HepG2 (cell line): Measurements from ENCODE around the gene HSD11B1. TPM values are rescaled to one million over a fixed set of nuclear protein-coding genes. Genes with fewer than 3 reads are reported as not detected.

ENCODE experiments used
- ATAC-seq: fragments of 200-7000 bp; cut with Tn5 transposase; 3 replicates; pipeline ENCODE4 v1.9.1; 2020; ENCODE audit warnings: mild to moderate bottlenecking, moderate library complexity
- BruUV-seq: library from RNA; stranded (reverse); fragments of 400-500 nt; replicated peaks from 2 replicates; lab custom pipeline; 2021; lab: Mats Ljungman, UMichigan
- CTCF ChIA-PET: fragments of 300-600 bp; formaldehyde crosslinking; extraction: SDS; loops from one replicate; lab custom pipeline; 2021; ENCODE audit warnings: low total read pairs, inconsistent platforms, low intra/inter-chr PET ratio; lab: Yijun Ruan, JAX
- POLR2A ChIA-PET: fragments of 350-600 bp; sonication (Branson Sonifier 250); formaldehyde crosslinking; loops from one replicate; lab custom pipeline; 2020; ENCODE audit warnings: antibody characterized with exemption, inconsistent platforms; lab: Yijun Ruan, JAX
- DNase-seq: peaks from one replicate; pipeline ENCODE4 v3.0.0-alpha.2; 2015; ENCODE audit warnings: low spot score
- FAIRE-seq: peaks from 3 replicates; lab custom pipeline; 2011; peaks lifted over from hg19 to GRCh38; lab: Jason Lieb, UNC
- H2AFZ ChIP-seq: one replicate; pipeline ENCODE4 v1.6.1; 2011; ENCODE audit warnings: low read length, inconsistent platforms
- H3K27ac ChIP-seq: fragments of 300-600 bp; 3 replicates; pipeline ENCODE4 v1.8.0; 2011; ENCODE audit warnings: mixed run types, mild to moderate bottlenecking, mixed read lengths, low read length, inconsistent platforms; ENCODE audit not compliant: insufficient read depth; ENCODE audit errors: extremely low read length
- H3K27me3 ChIP-seq, 2 experiments: fragments of 200-600 bp in 1 of 2; 2 replicates in 1 of 2; 3 replicates in 1 of 2; pipeline versions ENCODE4 v1.6.0 to v1.8.0; 2011; ENCODE audit warnings: low read length in 2 of 2, mild to moderate bottlenecking in 2 of 2, moderate library complexity in 2 of 2, inconsistent platforms in 1 of 2; ENCODE audit not compliant: insufficient read depth in 2 of 2, control insufficient read depth in 1 of 2
- H3K36me3 ChIP-seq, 2 experiments: fragments of 200-600 bp in 1 of 2; replicated peaks in 1 of 2; 2 replicates in 1 of 2; 3 replicates in 1 of 2; pipeline versions ENCODE4 v1.5.1 to v1.8.0; 2011; ENCODE audit warnings: low read length in 2 of 2, inconsistent platforms in 1 of 2; ENCODE audit not compliant: insufficient read depth in 2 of 2, control insufficient read depth in 1 of 2
- H3K4me1 ChIP-seq: 2 replicates; pipeline ENCODE4 v1.5.1; 2012; ENCODE audit warnings: low read length, inconsistent platforms; ENCODE audit not compliant: insufficient read depth
- H3K4me2 ChIP-seq: 2 replicates; pipeline ENCODE4 v1.6.0; 2011; ENCODE audit warnings: low read depth, low read length, inconsistent platforms
- H3K4me3 ChIP-seq, 3 experiments: fragments of 200-600 bp in 1 of 3; sonication (generic), shearing (Covaris generic) in 1 of 3; replicated peaks in 1 of 3; 2 replicates each; pipeline ENCODE4 v1.5.1; 2011 to 2016; ENCODE audit warnings: low read length in 3 of 3, inconsistent platforms in 2 of 3, low read depth in 2 of 3, mild to moderate bottlenecking in 2 of 3, control low read depth in 1 of 3, mixed read lengths in 1 of 3; ENCODE audit not compliant: insufficient read depth in 1 of 3
- H3K79me2 ChIP-seq: one replicate; pipeline ENCODE4 v1.6.1; 2011; ENCODE audit warnings: low read length, inconsistent platforms; ENCODE audit not compliant: insufficient read depth
- H3K9ac ChIP-seq: 2 replicates; pipeline ENCODE4 v1.6.0; 2011; ENCODE audit warnings: mild to moderate bottlenecking, low read depth, low read length, inconsistent platforms; ENCODE audit not compliant: insufficient read depth
- H3K9me3 ChIP-seq: 2 replicates; pipeline ENCODE4 v1.5.1; 2012; ENCODE audit warnings: mild to moderate bottlenecking, low read length
- H4K20me1 ChIP-seq: 2 replicates; pipeline ENCODE4 v1.6.0; 2011; ENCODE audit warnings: inconsistent platforms, mild to moderate bottlenecking, low read length, moderate library complexity; ENCODE audit not compliant: insufficient read depth
- CCDC6 ChIP-seq: sonication (generic); formaldehyde crosslinking; IDR thresholded peaks from 2 replicates; pipeline ENCODE4 v1.8.1; 2022; ENCODE audit warnings: mild to moderate bottlenecking, missing genetic modification reagents, moderate library complexity
- DMAP1 ChIP-seq: IDR thresholded peaks from 2 replicates; pipeline ENCODE4 v1.6.1; 2016
- ETV6 ChIP-seq: sonication (generic); formaldehyde crosslinking; conservative IDR thresholded peaks from 2 replicates; pipeline ENCODE4 v1.4.0; 2020; ENCODE audit warnings: missing genetic modification reagents
- FUBP1 ChIP-seq: sonication (generic); formaldehyde crosslinking; IDR thresholded peaks from 2 replicates; pipeline ENCODE4 v1.5.1; 2020; ENCODE audit warnings: missing genetic modification reagents, mild to moderate bottlenecking, borderline replicate concordance
- KDM2A ChIP-seq: sonication (generic); formaldehyde crosslinking; IDR thresholded peaks from 2 replicates; pipeline ENCODE4 v1.4.0; 2020; ENCODE audit warnings: low read depth, missing genetic modification reagents, borderline replicate concordance
- MEIS1 ChIP-seq: sonication (generic); formaldehyde crosslinking; IDR thresholded peaks from 2 replicates; pipeline ENCODE4 v1.9.0; 2021; ENCODE audit warnings: mild to moderate bottlenecking, missing genetic modification reagents, moderate library complexity, borderline replicate concordance
- MTERF4 ChIP-seq: sonication (generic); formaldehyde crosslinking; IDR thresholded peaks from 2 replicates; pipeline ENCODE4 v1.8.0; 2023; ENCODE audit warnings: mild to moderate bottlenecking, missing genetic modification reagents
- REST ChIP-seq, 2 experiments: IDR thresholded peaks; 2 replicates each; pipeline ENCODE4 v1.6.1; 2011 to 2012; ENCODE audit warnings: low read length in 2 of 2, borderline replicate concordance in 1 of 2, low read depth in 1 of 2, mild to moderate bottlenecking in 1 of 2, moderate library complexity in 1 of 2
- SAP130 ChIP-seq: IDR thresholded peaks from 2 replicates; pipeline ENCODE4 v1.6.1; 2016; ENCODE audit warnings: low read depth
- SIX1 ChIP-seq: sonication (generic); formaldehyde crosslinking; IDR thresholded peaks from 2 replicates; pipeline ENCODE4 v1.4.0; 2020; ENCODE audit warnings: missing genetic modification reagents, borderline replicate concordance
- SOX6 ChIP-seq, 2 experiments: fragments of 450-650 bp in 1 of 2; sonication (generic) in 1 of 2; formaldehyde crosslinking in 1 of 2; IDR thresholded peaks; 2 replicates each; pipeline versions ENCODE4 v1.4.0 to v1.6.1; 2017 to 2020; ENCODE audit warnings: antibody characterized with exemption in 1 of 2, mild to moderate bottlenecking in 1 of 2, missing genetic modification reagents in 1 of 2
- THAP11 ChIP-seq: IDR thresholded peaks from 2 replicates; pipeline ENCODE4 v1.6.1; 2016; ENCODE audit warnings: missing biosample characterization, missing genetic modification reagents
- ZFX ChIP-seq: sonication (generic); formaldehyde crosslinking; IDR thresholded peaks from 2 replicates; pipeline ENCODE4 v1.4.0; 2020; ENCODE audit warnings: mild to moderate bottlenecking, low read depth, missing genetic modification reagents, moderate library complexity
- ZFYVE20 ChIP-seq: sonication (generic); formaldehyde crosslinking; IDR thresholded peaks from 2 replicates; pipeline ENCODE4 v1.8.0; 2023; ENCODE audit warnings: low read depth, mild to moderate bottlenecking, moderate library complexity, missing genetic modification reagents, borderline replicate concordance
- ZKSCAN8 ChIP-seq: IDR thresholded peaks from 2 replicates; pipeline ENCODE4 v1.6.1; 2016; ENCODE audit warnings: borderline replicate concordance, missing genetic modification reagents, missing compliant biosample characterization
- ZNF543 ChIP-seq: sonication (generic); formaldehyde crosslinking; IDR thresholded peaks from 2 replicates; pipeline ENCODE4 v1.4.0; 2020; ENCODE audit warnings: mild to moderate bottlenecking, missing genetic modification reagents
- ZNF615 ChIP-seq: sonication (generic); formaldehyde crosslinking; IDR thresholded peaks from 2 replicates; pipeline ENCODE4 v1.5.0; 2020; ENCODE audit warnings: mild to moderate bottlenecking, missing genetic modification reagents, borderline replicate concordance
- WGBS: methylation state at CpG from one replicate; pipeline ENCODE4 v1.1.6; 2017; ENCODE audit warnings: low lambda C conversion rate; 5-methylcytosine and 5-hydroxymethylcytosine counted together
- in situ Hi-C: cut with HindIII; loops from 2 replicates; pipeline ENCODE4 v1.10.0; 2017; ENCODE audit warnings: low pct_unique_long_range_greater_than_20kb; ENCODE audit not compliant: extremely low pct_ligation_motif_present
- intact Hi-C: fragments of 100-400 bp; cut with micrococcal nuclease; formaldehyde crosslinking; loops from one replicate; pipeline ENCODE4 v1.10.0; 2022; ENCODE audit not compliant: unreplicated experiment
- polyA plus RNA-seq, 8 experiments: library from polyadenylated mRNA; depleted of rRNA in 3 of 8; stranded (reverse) in 7 of 8; unstranded in 1 of 8; fragments of >200 nt; fragmentation: Illumina TruSeq in 4 of 8; extraction: Trizol in 4 of 8; gene quantifications; 2 replicates each; pipeline versions ENCODE4 v1.2.1 to v1.2.3, GENCODE V29; 2011 to 2016; ENCODE audit warnings: low read depth in 4 of 8, missing spikeins in 1 of 8, mixed read lengths in 1 of 8; ENCODE audit not compliant: insufficient read depth in 1 of 8
- total RNA-seq, 5 experiments: library from RNA; depleted of rRNA; stranded (reverse); fragments of >200 nt; fragmentation: Illumina TruSeq; extraction: Trizol; gene quantifications; 2 replicates each; pipeline ENCODE4 v1.2.3, GENCODE V29; 2016; ENCODE audit warnings: low read depth in 1 of 5

The HSD11B1 gene
- total and polyA plus RNA-seq, 2 of the 13 experiments (the other 11 are each of a cell fraction or from before 2014, with no cell fraction given), result not detected

- Histone ChIP-seq H3K9ac (no peak overlapping the region), H2AFZ (no peak overlapping the region), H3K36me3 (no peaks in the 10 kb centered on the region), H4K20me1 (no peaks in the 10 kb centered on the region), H3K4me2 (no peak overlapping the region), H3K79me2 (no peaks in the 10 kb centered on the region), H3K4me3 (no peak overlapping the region), H3K27me3 (no peaks in the 10 kb centered on the region), H3K4me1 (no peaks in the 10 kb centered on the region), H3K27ac (no peak overlapping the region), H3K9me3 (no peaks in the 10 kb centered on the region)
- CTCF ChIA-PET, result no interaction called here
- ATAC-seq (no peak), DNase-seq (no peak), FAIRE-seq (no peak)
- TF ChIP-seq KDM2A (CRISPR knock-in tag), result no peak
- no peak for TF ChIP-seq REST (IDR thresholded peaks at IDR 0.05; ENCODE audit: borderline replicate concordance in 1 of 2, low read depth in 1 of 2, low read length in 2 of 2)
- TF ChIP-seq ZFX, result no peak
- no peak for TF ChIP-seq SIX1
- no peak for TF ChIP-seq FUBP1 (CRISPR knock-in tag)
- no peak for TF ChIP-seq MEIS1 (CRISPR knock-in tag)
- no peak for TF ChIP-seq ETV6 (CRISPR knock-in tag)
- TF ChIP-seq CCDC6 (CRISPR knock-in tag), result no peak
- no peak for TF ChIP-seq SOX6 (IDR thresholded peaks at IDR 0.05)
- no peak for TF ChIP-seq SOX6 (CRISPR knock-in tag; IDR thresholded peaks at IDR 0.05)
- no peak for TF ChIP-seq THAP11 (CRISPR knock-in tag)
- TF ChIP-seq ZNF615 (CRISPR knock-in tag), result no peak
- TF ChIP-seq SAP130 (CRISPR knock-in tag), result no peak
- TF ChIP-seq ZNF543 (CRISPR knock-in tag), result no peak
- TF ChIP-seq ZKSCAN8 (CRISPR knock-in tag), result no peak
- TF ChIP-seq MTERF4, result no peak
- no peak for TF ChIP-seq DMAP1 (CRISPR knock-in tag)
- TF ChIP-seq ZFYVE20, result no peak
- intact Hi-C loops (no loop called here), in situ Hi-C loops (loop anchor here (25.0 kb wide), 1 partner anchor 599 kb away; no protein-coding TSS in a partner anchor)
- 18% methylated on average over 3 of the region's 3 CpGs for WGBS
- no TSS peak for BruUV-seq
- POLR2A ChIA-PET, result no interaction called here
Measured at GRCh38 chr1:209710847-209711246, 6.2 kb downstream of the HSD11B1 start.
